AG04450 (cell line): ENCODE results near the gene ATP2B2. TPM values are rescaled to one million over a fixed set of nuclear protein-coding genes. Genes with fewer than 3 reads are reported as not detected.

Experiments used
- CTCF ChIA-PET: fragments of 300-600, 350-600 bp; formaldehyde crosslinking; extraction: SDS; loops from one replicate; lab custom pipeline; 2022; ENCODE audit warnings: antibody characterized with exemption, inconsistent platforms; lab: Charles Lee
- POLR2A ChIA-PET: fragments of 350-600 bp; formaldehyde crosslinking; extraction: SDS; loops from one replicate; lab custom pipeline; 2021; ENCODE audit warnings: antibody characterized with exemption, inconsistent platforms; lab: Yijun Ruan, JAX
- DNase-seq: peaks from one replicate; pipeline ENCODE4 v3.0.0-alpha.2; 2011; ENCODE audit warnings: low read depth, low spot score
- H3K27ac ChIP-seq: one replicate; pipeline ENCODE4 v1.5.1; 2012; ENCODE audit warnings: low read depth, low read length, control low read depth
- H3K27me3 ChIP-seq: one replicate; pipeline ENCODE4 v1.6.0; 2012; ENCODE audit warnings: low read length; ENCODE audit not compliant: control insufficient read depth, insufficient read depth
- H3K4me3 ChIP-seq: 2 replicates; pipeline ENCODE4 v1.5.1; 2011; ENCODE audit warnings: mild to moderate bottlenecking, low read depth, low read length, control low read depth
- H3K9me3 ChIP-seq: 2 replicates; pipeline ENCODE4 v1.5.1; 2012; ENCODE audit warnings: low read length; ENCODE audit not compliant: control insufficient read depth, insufficient read depth
- polyA plus RNA-seq: library from polyadenylated mRNA; depleted of rRNA; stranded (reverse); fragments of >200 nt; gene quantifications from 2 replicates; pipeline ENCODE4 v1.2.3, GENCODE V29; 2011
- TF ChIP-seq, protein P1 (sequence below): IDR thresholded peaks from 2 replicates; pipeline ENCODE4 v1.5.1; 2011; ENCODE audit warnings: low read depth, low read length, control low read depth, inconsistent platforms

The ATP2B2 gene
- polyA plus RNA-seq, 1 experiment, result 0.01 TPM

DNA sequence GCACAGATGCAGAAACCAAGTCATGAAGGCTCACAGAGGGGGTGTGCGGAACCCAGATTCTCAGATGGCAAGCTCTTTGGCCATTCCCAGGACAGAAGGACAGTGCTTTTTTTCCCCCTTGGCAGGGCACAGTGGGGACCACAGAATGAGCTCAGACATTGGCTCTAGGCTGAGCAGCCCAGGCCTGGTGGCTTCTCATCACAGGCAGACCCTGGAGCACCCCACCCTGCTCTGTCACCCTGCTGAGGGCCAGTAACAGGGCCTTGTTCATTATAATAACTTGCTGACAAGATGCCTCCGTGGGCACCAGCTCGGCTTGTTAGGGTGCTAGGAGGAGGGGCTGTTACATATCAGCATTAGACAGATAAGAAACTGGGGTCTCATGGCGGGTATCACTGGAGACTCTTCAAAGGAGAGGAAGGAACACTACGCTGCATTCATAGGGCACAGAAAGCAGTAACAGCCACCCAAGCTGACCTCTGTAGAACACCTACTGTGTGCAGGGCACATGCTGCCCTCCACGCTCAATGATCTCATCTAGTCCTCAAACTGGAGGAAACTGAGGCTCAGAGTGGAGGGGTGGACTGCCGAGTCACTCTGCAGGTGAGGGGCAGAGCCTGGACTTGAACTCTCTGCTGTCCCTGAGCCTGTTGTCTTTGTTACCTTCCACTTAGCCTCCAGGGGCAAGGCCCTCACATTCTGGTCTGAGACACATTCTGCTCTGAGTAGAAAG lies 114.6 kb downstream of the ATP2B2 start:
- Histone ChIP-seq H3K27ac (no peak overlapping the region), H3K9me3 (peaks cover 27% of the 10 kb centered on the region), H3K27me3 (peaks cover 46% of the 10 kb centered on the region), H3K4me3 (no peak overlapping the region)
- POLR2A ChIA-PET, result no interaction called here
- TF ChIP-seq, protein P1, sequence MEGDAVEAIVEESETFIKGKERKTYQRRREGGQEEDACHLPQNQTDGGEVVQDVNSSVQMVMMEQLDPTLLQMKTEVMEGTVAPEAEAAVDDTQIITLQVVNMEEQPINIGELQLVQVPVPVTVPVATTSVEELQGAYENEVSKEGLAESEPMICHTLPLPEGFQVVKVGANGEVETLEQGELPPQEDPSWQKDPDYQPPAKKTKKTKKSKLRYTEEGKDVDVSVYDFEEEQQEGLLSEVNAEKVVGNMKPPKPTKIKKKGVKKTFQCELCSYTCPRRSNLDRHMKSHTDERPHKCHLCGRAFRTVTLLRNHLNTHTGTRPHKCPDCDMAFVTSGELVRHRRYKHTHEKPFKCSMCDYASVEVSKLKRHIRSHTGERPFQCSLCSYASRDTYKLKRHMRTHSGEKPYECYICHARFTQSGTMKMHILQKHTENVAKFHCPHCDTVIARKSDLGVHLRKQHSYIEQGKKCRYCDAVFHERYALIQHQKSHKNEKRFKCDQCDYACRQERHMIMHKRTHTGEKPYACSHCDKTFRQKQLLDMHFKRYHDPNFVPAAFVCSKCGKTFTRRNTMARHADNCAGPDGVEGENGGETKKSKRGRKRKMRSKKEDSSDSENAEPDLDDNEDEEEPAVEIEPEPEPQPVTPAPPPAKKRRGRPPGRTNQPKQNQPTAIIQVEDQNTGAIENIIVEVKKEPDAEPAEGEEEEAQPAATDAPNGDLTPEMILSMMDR, result no peak
- DNase-seq, result no peak
- CTCF ChIA-PET, result no interaction called here

DNA sequence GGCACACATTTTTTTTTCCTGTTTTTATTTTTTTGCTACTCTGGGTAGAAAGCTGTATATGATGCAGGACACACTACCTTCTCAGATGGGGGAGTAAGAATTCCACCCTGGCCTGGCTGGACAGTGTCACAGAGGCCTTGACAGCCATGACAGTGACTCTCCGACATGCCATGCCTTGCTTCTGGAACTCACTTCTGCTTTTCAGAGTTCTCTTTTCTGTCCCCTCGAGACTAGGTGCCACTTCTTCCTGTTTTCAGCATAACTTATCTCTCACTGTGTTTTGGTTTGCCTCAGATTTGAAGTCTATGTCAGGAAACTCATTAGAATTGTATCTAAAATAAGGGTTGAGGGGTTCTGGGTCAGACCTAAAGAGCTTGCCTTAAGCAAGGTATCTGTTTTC lies 115.4 kb downstream of the ATP2B2 start:
- TF ChIP-seq, protein P1, result no peak
- Histone ChIP-seq H3K27me3 (peaks cover 43% of the 10 kb centered on the region), H3K9me3 (peaks cover 27% of the 10 kb centered on the region), H3K4me3 (no peak overlapping the region), H3K27ac (no peak overlapping the region)
- DNase-seq, result no peak
- POLR2A ChIA-PET, result no interaction called here
- CTCF ChIA-PET, result no interaction called here

DNA sequence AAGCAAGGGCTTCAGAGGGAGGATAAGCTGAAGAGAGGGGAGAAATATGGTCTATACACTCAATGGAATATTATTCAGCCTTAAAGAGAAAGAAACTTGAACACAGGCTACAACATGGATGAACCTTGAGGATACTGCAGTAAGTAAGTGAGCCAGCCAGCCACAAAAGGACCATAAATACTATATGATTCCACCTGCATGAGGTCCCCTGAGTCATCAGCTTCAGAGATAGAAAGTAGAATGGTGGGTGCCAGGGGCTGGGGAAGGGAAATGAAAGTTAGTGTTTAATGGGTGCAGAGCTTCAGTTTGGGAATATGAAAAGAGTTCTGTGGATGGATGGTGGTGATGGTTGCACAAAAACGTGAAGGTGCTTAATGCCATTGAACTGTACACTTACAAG lies 116.0 kb downstream of the ATP2B2 start:
- ChIA-PET POLR2A (no interaction called here), CTCF (no interaction called here)
- Histone ChIP-seq H3K27me3 (peaks cover 43% of the 10 kb centered on the region), H3K9me3 (peaks cover 27% of the 10 kb centered on the region), H3K4me3 (no peak overlapping the region), H3K27ac (no peak overlapping the region)
- TF ChIP-seq, protein P1, result no peak
- DNase-seq, result no peak

DNA sequence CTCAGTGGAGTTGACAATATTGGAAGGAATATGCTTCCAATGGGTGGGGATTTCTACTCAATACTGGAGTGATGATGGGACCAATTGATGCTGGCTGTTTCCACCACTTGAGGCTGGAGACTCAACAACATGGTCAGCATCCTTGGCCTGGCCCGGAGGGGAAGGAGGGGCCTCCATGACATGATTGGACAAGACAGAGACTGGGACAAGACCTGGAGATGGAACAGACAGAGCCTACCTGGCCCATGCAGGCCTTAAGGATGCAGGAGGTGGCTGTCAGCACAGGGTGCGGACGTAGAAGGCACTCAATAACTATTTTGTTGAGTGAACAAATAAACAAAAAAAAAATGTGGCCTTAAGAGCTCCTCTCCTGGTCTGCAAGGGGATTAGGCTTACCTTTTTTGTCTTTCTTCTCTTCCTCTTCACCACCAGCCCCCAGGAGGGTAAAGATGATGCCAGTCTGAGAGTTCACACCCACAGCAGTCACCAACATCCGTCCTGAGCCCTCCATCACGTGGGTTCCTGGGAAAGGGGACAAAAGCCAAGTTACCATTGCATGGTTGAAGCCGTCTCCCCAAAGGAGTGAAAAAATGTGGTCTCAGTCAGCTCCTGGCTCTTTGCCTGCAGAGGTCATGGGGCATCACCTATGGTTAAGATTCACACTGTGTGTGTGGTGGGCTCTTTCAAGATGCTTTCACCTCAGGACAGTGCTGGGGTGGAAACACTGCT lies 117.3 kb downstream of the ATP2B2 start:
- H3K9me3 ChIP-seq, result peaks cover 27% of the 10 kb centered on the region
- no peak overlapping the region for H3K4me3 ChIP-seq
- CTCF ChIA-PET, result no interaction called here
- peaks cover 47% of the 10 kb centered on the region for H3K27me3 ChIP-seq
- no peak overlapping the region for H3K27ac ChIP-seq
- TF ChIP-seq, protein P1, result no peak
- POLR2A ChIA-PET, result no interaction called here
- no peak for DNase-seq

DNA sequence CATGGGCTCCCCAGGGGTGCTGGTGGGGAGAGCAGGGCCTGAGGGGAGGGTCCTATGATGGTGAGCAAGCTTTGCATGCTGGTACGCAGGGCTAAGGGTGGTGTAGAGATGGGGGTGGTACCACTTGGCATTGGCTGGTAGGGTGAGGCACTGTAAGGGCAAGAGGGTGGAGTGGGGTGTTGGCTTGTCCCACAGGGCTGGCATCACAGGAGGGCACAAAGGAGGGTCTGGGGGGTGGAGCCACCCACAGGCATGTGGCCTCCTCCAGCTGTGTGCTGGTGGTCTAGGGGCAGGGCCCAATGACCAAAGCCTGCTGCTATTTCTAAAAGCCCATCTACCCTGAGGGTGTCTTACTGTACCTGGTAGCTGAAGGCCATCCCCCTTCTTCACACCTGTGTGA lies 119.3 kb downstream of the ATP2B2 start:
- peaks cover 27% of the 10 kb centered on the region for H3K9me3 ChIP-seq
- CTCF ChIA-PET, result no interaction called here
- POLR2A ChIA-PET, result no interaction called here

More for the DNA sequence above, 119.3 kb downstream of the ATP2B2 start:
- Histone ChIP-seq H3K27ac (no peak overlapping the region), H3K4me3 (no peak overlapping the region), H3K27me3 (peaks cover 44% of the 10 kb centered on the region)
- no peak for DNase-seq
- TF ChIP-seq, protein P1, result no peak
